ENCODE data around the gene DGCR2.

DNA sequence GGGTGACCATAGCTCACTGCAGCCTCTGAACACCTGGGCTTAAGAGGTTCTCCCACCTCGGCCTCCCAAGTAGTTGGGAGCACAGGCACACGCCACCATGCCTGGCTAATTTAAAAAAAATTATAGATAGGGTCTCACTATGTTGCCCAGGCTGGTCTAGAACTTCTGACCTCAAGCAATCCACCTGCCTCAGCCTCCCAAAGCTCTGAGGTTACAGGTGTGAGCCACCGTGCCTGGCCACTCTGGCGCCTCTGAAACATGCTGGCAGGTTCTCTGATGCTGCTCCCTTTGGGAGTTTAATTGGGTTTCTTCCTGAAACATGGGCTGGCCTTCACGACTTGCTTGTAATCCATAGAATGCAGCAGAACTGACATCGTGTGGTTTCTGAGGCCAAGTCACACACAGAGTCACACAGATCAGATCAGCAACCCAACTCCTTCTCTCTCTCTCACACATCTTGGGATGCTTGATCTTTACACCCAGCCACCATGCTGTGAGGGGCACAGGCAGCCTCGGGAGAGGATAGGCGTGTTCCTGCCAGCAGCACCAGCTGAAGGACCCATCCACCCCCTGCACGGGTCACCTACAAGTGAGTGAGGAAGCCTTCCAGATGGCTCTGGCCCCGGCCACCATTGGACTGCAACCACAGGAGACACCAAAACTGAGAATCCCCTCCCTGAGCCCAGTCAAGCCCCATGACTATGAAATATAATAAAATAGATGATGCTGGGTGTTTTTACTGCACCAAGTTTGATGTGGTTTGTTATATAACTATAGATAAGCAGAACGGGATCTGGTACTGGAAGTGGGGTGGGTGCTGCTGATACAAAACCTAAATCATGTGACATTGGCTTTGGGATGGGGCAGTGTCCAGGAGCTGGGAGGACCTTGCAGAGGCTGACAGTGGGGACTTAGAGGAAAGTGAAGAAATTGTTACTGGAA, 31.0 kb upstream of the DGCR2 start:
- TF ChIP-seq CTCF (conservative IDR thresholded peaks at IDR 0.05; ENCODE audit: low read depth, low read length) = no peak
- TF ChIP-seq, protein P1, sequence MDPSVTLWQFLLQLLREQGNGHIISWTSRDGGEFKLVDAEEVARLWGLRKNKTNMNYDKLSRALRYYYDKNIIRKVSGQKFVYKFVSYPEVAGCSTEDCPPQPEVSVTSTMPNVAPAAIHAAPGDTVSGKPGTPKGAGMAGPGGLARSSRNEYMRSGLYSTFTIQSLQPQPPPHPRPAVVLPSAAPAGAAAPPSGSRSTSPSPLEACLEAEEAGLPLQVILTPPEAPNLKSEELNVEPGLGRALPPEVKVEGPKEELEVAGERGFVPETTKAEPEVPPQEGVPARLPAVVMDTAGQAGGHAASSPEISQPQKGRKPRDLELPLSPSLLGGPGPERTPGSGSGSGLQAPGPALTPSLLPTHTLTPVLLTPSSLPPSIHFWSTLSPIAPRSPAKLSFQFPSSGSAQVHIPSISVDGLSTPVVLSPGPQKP (IDR thresholded peaks at IDR 0.05; ENCODE audit: borderline replicate concordance, low read depth, low read length) = no peak
- no peak for TF ChIP-seq USF2 (IDR thresholded peaks at IDR 0.05; ENCODE audit: low read depth, low read length)
- no peak for TF ChIP-seq BHLHE40 (IDR thresholded peaks at IDR 0.05; ENCODE audit: low read depth, low read length)
- TF ChIP-seq MAZ (IDR thresholded peaks at IDR 0.05; ENCODE audit: borderline replicate concordance, low read depth, low read length) = no peak

Measured in IMR-90 (cell line).